Brain microvascular endothelial cell (primary cell): ENCODE data around the gene ITGB2.

Experiments
- DNase-seq: peaks from one replicate; pipeline ENCODE4 v3.0.0-alpha.2; 2020
- H3K27ac ChIP-seq: fragments of 250-450 bp; sonication (Bioruptor Pico); 2 replicates; pipeline ENCODE4 v1.5.1; 2020; ENCODE audit warnings: mild to moderate bottlenecking, moderate library complexity
- H3K27me3 ChIP-seq: fragments of 250-450 bp; sonication (Bioruptor Pico); replicated peaks from 2 replicates; pipeline ENCODE4 v1.5.1; 2020; ENCODE audit warnings: mild to moderate bottlenecking
- H3K36me3 ChIP-seq: fragments of 250-450 bp; sonication (Bioruptor Pico); replicated peaks from 2 replicates; pipeline ENCODE4 v1.5.1; 2020; ENCODE audit warnings: mild to moderate bottlenecking
- H3K4me3 ChIP-seq: 2 replicates; pipeline ENCODE4 v1.5.1; 2011; ENCODE audit warnings: low read depth, mild to moderate bottlenecking, control low read depth, low read length, moderate library complexity
- CTCF ChIP-seq: IDR thresholded peaks from 2 replicates; pipeline ENCODE4 v1.5.1; 2011; ENCODE audit warnings: low read depth, mild to moderate bottlenecking, moderate library complexity, low read length, control low read depth, inconsistent platforms; ENCODE audit errors: missing control alignments
- in situ Hi-C: cut with HindIII; loops from 2 replicates; pipeline ENCODE4 v1.10.0; 2017; ENCODE audit warnings: low sequenced_read_pairs, low pct_ligation_motif_present

Gene ITGB2

DNA sequence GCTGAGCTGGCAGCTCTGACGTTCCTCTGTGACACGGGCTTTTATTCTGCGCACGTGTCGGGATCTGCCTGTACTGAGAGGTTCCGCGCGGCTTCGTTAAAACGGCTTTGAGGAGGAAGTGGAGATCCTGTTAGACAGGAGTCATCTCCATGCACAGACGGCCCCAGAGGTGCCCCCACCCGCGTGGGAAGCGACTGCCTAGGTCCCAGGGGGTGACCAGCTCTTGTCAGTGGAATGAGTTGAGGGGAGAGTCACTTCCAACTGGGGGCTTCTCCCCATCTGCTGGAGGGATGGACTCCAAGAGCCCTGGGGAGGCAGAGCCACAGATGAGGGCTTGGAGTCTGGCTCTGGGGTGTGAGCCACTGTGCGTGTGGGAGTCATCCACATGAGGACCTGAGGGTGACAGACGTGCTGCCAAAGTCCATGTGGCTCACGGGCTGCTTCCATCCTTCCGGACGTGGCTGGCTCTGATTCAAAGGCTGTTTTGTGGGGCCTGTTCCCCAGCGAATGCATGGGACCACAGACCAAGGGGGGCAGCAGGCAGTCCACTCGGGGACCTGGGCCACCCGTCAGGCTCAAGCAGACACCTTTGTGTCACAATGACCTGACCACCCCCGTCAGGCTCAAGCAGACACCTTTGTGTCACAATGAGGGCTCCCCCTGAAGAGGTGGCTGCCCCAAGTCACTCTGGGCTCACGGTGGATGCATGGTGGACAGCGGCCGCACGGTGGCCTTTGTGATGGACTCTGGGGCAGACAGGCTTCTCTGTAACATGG is 74.0 kb downstream of the ITGB2 start:
- H3K4me3 ChIP-seq: no peak overlapping the region
- peak; percentile 9 for DNase-seq
- peaks cover 18% of the 10 kb centered on the region for H3K27me3 ChIP-seq
- peaks cover 20% of the 10 kb centered on the region for H3K36me3 ChIP-seq
- in situ Hi-C loops: no loop called here
- no peak for TF ChIP-seq CTCF
- no peak overlapping the region for H3K27ac ChIP-seq

GRCh38 chr21:44846224-44846484 is 74.5 kb downstream of the ITGB2 start:
- in situ Hi-C loops: no loop called here
- peak overlapping the region; percentile 33 for H3K4me3 ChIP-seq
- peaks cover 20% of the 10 kb centered on the region for H3K36me3 ChIP-seq
- peaks cover 19% of the 10 kb centered on the region for H3K27me3 ChIP-seq
- DNase-seq: no peak
- no peak for TF ChIP-seq CTCF
- no peak overlapping the region for H3K27ac ChIP-seq

DNA sequence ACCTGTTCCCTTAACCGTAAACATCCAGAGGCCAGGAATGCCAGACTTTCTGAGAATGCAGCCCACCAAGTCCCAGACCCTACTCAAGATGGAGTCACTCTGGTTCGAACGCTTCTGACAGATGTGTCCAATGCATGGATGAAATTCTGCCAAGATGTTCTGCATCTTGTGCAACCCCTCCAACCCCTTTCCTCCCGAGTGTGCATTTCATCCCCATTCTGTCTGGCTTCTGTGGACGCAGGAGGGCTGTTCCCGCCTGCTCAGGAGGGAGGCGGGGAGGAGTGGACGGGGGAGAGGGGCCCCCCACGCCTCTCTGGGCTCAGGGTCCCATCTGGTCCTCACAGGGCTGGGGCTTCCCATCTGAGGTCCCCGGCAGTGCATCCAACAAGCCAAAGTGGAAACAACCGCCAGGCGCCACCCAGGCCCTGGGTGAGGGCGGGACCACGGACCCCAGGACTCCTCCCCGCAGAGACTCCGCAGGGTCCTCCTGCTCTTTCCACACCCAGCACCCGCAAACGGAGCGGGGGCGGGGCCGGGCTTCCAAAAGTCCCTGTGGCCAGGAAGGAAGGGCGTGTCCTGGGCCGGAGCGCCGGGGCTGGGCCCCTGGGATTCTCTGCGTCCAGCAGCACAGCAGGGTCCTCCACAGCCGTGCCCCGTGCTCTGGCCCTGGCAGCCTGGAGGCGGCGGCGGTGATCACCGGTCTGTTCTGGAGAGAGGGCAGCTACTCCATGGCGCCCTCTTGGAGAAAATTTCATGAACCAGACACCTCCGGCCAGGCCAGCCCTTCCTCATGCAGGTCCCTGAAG is 75.1 kb downstream of the ITGB2 start:
- no peak for DNase-seq
- TF ChIP-seq CTCF: peak; percentile 46
- H3K4me3 ChIP-seq: peak overlapping the region; percentile 33
- H3K27ac ChIP-seq: no peak overlapping the region
- in situ Hi-C loops: no loop called here
- H3K36me3 ChIP-seq: peaks cover 20% of the 10 kb centered on the region
- H3K27me3 ChIP-seq: peaks cover 19% of the 10 kb centered on the region

DNA sequence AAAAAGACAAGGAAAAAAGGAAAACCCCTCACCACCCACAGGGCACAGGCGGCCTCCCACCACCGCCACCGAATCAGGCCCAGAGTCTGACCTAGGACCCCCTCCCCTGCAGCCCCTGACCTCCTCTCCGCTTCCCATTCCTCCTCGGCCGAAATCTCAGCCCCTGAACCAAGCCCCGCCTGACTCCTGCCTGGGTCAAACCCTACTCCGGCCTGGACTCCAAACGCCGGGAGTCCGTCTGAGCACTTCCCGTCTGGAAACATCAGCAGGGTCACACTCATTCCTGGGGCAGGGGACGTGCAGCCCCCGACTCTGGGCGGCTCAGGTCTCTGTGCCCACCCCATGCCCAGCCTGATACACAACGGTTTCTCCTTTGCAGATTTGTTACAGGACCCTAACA is 76.4 kb downstream of the ITGB2 start:
- no peak overlapping the region for H3K4me3 ChIP-seq
- TF ChIP-seq CTCF: no peak
- in situ Hi-C loops: no loop called here
- peaks cover 8% of the 10 kb centered on the region for H3K36me3 ChIP-seq
- no peak for DNase-seq
- H3K27me3 ChIP-seq: peaks cover 19% of the 10 kb centered on the region
- no peak overlapping the region for H3K27ac ChIP-seq

DNA sequence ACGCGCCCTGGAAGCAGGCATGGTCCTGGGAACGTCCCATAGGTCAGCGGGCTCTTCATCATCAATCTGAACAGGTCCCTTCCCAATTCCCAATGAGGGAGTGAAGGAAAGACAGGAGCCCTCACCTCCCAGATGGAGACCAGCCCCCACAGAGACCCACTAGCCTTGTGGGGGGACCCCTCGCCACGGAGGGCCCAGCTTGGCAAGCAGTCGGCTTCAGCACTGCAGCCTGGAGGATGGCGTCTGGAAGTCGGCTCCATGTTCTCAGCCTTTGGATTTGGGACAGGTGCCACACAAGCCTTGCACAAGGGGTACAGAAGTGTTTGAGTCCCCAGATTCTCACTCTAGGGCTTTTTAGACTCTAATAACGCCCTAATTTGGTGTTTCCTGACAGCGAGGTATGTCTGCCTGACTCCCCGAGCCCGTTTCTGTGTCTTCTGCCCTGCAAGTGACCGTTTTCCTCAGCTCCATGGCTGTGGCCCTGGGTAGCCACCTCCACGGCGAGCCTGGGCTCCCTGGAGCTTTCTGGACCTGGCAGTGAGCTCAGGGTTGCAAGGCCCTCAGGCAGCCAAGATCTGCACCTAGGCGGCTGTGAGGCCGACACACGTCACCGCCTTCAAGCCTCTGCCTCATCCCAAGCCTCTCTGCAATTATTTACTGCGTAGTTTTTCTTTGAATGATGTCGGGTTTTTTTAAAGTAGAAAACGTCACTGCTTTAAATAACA is 77.8 kb downstream of the ITGB2 start:
- Histone ChIP-seq H3K27me3 (peaks cover 19% of the 10 kb centered on the region), H3K36me3 (peaks cover 3% of the 10 kb centered on the region), H3K4me3 (no peak overlapping the region), H3K27ac (no peak overlapping the region)
- no peak for TF ChIP-seq CTCF
- no peak for DNase-seq
- in situ Hi-C loops: no loop called here
